Activated CD8-positive, alpha-beta memory T cell treated with anti-CD3 and anti-CD28 coated beads for 1 hour (primary cell): ENCODE data around the gene CDH13.

Experiments
- DNase-seq, 2 donors: peaks; one replicate each; pipeline ENCODE4 v3.0.0-alpha.2; 2020; ENCODE audit warnings: low read depth in 1 of 2; ENCODE audit errors: extremely low read depth in 1 of 2

Gene CDH13

DNA sequence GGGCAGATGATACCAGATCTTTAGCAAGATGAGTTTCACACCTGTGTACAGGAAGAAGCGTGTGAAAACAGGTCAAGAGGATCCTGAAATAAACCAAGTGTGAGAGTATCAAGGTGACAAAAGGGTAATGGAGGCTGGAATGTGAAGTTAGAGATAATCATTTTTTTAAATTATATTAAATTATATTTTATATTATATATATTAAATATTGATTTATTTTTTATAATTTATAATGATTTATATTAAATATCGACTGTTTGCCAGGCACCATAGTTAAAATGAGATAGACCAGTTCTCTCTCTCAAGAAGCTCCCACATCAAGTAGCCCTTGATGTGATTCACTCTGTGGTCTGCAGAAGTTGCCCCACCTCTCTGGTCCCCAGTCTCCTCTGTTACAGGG lies 820.8 kb downstream of the CDH13 start:
- DNase-seq: no peak

DNA sequence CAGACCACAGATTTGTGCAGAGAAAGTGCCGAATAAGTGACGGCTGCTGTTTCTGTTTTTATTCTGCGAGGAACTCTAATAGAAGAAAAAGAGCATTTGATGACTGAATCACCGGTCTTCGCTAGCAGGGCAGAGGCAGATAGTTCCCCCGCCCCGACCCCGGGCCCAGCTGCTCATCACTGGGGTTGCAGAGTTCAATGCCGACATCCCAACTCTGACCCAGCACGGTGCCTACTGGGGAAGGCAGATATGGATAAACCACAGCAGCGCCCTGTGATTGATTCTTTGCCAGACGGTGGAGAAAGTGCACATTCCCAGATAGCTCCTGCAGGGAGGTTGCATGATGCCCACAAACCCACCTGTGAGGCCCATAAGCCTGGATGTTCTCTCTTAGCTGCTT lies 823.1 kb downstream of the CDH13 start:
- no peak for DNase-seq

GRCh38 chr16:83453977-83454376 lies 827.2 kb downstream of the CDH13 start:
- no peak for DNase-seq

- no peak for DNase-seq
Measured at GRCh38 chr16:83455716-83456115, 828.9 kb downstream of the CDH13 start.

GRCh38 chr16:83456934-83457333 lies 830.2 kb downstream of the CDH13 start:
- no peak for DNase-seq

GRCh38 chr16:83458612-83459011 lies 831.8 kb downstream of the CDH13 start:
- DNase-seq: no peak

DNA sequence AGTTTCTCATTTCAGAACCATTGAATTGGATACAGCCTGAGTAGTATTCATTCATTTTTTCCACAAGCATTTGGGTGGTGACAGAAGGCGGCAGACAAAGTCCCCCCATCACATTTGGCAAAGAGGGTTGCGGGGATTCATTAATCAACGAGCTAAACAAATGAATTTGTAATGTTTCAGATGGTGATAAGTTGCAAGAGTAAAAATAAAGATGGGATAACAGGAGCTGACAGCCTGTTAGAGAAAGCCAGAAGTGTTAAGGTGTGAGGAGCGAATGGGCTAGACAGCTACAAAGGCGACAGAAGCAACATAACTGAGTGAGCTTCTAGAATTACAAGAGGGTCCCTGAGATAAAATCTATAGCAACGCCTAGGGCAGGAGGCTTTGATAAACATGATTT lies 838.2 kb downstream of the CDH13 start:
- no peak for DNase-seq

DNA sequence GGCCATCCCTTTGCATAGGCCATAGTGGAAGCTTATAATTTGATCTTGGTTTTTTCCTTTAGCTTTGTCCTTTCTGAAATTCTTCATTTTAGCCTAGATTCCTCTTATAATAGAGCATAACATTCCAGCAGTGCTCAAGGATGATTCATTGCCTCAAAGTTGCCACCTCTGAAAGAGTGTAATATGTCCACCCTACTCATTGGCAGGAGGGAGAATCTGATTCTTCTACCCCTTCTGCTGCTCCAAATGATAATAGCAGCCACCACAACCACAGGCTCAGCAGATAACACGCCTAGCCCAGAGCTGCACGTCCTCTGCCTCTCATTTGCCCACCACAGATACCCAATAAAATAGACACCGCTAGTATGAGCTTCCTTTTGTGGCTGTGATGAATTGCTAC lies 843.6 kb downstream of the CDH13 start:
- DNase-seq: no peak

DNA sequence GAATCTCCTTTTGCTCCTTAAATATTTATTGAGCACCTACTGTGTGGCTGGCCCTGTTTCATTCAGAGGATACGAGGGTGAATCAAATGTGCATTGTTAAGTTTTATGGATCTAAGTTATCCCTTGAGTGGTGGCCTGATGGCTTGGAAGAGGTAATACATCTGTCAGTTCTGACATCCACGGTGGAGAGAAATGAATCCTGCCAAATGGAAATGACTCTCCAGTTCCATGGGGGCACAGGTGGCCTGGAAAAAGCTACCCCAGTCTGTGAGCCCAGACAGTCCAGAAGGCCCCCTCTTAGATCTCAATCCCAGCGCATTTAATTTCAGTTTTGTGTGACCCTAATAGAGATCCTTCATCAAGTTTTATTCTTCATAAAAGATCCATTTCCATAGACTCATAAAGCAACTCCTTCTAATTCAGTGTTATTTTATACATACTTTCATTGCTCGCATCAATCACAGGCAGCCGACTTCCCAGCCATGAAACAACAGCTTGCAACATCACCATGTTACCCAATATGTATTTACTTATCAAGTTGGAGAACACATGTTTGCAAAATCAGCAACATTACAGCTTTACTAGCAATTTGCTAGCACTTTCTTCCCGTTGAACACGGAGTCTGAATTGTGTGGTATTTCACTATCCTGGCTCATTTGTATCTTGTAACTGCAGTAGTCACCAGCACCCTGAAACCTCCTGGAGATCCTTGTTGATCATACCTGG lies 846.2 kb downstream of the CDH13 start:
- no peak for DNase-seq

- no peak for DNase-seq
Measured at GRCh38 chr16:83473926-83474650, 847.3 kb downstream of the CDH13 start.

- no peak for DNase-seq
Measured at GRCh38 chr16:83475108-83475507, 848.3 kb downstream of the CDH13 start.

GRCh38 chr16:83481589-83481988 lies 854.8 kb downstream of the CDH13 start:
- no peak for DNase-seq

DNA sequence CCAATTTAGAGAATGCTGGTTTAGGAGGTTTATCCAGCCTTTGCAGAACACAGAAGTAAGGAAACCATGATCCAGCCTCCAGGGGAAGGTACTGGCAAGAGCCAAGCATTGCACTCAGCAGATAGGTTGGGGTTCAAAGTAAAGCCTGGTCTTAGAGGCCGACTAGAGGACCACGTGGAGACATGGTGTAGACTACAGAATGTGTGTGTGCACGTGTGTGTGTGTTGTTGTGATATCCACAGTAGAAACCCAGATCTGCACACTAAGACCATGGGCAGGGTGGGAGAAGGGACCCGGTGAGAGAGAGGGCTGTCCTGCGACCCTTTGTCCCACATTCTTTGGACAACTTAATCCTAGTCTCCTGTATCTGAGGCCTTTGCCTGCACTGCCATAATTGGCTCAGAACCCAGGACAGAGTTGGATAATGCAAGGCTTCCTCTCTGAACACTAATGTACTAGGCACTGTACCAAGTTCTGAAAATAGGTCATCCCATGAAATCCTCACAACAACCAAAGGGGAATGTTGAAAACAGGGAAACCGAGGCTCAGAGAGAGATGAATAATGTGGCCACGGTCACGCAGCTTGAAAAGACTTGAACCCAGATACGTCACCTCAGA lies 855.9 kb downstream of the CDH13 start:
- DNase-seq: no peak

DNA sequence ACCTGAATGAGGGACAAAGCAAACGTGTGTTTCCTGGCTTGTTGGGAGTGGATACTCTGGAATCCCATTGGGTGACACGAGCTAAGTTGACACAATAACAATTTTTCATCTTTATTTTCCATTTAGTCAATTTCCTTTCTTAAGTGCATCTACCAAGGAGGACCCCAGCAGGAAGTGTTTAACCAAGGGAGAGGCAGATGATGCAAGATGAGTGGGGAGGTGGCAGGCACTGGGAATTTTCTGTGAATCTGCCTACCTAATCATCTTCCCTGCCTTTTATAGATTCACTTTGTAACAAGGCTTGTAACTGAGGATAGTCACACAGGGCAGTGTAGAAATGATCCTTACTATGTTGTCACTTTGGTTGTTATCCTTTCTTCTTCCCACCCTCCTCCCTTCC lies 863.3 kb downstream of the CDH13 start:
- DNase-seq: no peak

DNA sequence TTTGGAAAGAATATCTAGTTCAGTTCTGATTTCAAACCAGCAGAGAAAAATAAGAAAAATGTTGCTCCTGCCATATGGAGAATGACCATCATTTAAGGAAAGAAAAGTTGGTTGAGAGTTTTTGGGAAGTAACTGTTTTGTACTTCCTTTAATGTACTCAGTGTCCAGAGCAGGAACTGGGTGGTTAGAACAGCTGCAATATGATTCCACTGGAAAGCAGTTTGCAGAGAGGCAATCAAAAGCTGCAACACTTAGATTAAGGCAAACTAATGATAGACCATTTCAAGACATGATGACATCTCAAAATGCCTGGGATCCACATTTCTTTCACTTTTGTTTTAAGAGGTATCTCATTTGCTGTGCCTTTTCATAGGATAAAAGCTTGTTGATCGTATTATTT lies 867.7 kb downstream of the CDH13 start:
- no peak for DNase-seq

DNA sequence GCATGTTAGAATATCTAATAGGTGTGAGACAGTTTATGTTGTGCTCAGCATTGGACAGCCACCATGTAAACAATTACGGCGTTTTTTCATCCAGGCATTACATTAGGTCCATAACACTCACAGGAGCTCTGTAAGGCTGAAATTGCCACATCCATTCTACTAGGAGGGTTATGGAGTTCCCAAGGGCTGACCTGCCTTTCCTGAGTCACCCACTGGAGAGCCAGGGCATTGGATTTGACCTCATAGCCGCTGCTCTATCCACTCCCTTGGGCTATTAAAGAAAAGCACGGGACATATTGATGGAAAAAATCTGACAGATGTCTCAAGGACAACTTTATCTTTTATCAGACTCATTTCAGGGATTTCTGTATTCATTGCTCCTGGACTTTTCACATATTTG lies 874.7 kb downstream of the CDH13 start:
- no peak for DNase-seq

DNA sequence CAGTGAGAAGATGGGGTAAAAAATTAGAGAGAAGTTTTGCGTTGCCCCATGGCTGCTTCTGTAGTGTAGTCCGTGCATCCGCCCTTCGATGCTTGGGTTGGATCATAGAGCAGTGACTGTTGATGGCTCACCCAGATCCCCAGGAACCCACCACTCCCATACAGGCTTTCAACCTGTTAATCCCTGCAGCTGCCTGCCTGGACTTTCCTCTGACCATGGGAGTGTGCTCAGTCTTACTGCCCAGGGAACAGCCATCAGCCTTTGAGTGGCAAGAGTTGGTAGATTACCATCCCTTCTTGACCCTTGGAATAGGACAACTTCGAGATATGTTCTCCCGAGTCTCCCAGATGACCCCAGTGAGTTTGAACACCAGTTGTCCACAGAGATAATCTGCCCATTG lies 881.5 kb downstream of the CDH13 start:
- no peak for DNase-seq

GRCh38 chr16:83509316-83509715 lies 882.5 kb downstream of the CDH13 start:
- no peak for DNase-seq

DNA sequence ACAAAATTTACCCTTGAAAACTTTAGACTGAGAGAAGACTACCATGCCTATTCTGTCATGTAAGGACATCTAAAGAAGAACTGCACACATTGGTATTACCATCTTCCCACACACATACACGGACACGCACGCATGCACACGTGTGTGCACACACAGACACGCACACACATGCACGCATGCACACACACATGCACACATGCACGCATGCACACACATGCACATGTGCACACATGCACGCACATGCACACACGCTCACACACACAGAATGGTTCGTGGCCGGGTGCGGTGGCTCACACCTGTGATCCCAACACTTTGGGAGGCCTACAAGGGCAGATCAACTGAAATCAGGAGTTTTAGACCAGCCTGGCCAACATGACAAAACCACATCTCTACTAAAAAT lies 884.1 kb downstream of the CDH13 start:
- no peak for DNase-seq

- no peak for DNase-seq
Measured at GRCh38 chr16:83513008-83513755, 886.4 kb downstream of the CDH13 start.

DNA sequence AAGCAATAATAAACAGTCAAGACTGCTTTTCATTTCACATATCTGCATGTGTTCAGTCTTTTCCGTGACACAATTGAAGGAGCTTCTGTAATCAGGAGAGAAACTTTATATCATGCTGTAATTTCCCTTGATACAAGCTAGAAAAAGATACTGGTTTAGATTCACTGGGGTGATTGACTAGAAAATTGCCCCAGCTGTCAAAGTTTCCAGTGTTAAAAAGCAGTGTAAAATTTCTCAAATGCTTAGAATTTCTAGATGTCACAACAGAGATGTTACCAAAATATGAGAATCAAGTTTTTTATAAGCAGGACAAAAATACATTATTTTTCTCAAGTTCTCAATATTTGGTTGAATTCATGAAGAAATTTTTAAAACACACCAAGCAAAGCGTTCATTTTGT lies 888.6 kb downstream of the CDH13 start:
- no peak for DNase-seq
